Gastrocnemius medialis (tissue), 4 donors: ENCODE measurements around the gene EFS.

Experiments
- POLR2A ChIP-seq, 2 donors: fragments of 450-650 bp; IDR thresholded peaks; one replicate each; pipeline ENCODE4 v1.6.1; 2017; ENCODE audit warnings: antibody characterized with exemption in 2 of 2, mild to moderate bottlenecking in 2 of 2, moderate library complexity in 2 of 2
- TF ChIP-seq, protein P1 (sequence below), 5 experiments: fragments of 450-650 bp in 3 of 5; fragments of 200-600 bp in 2 of 5; sonication (generic) in 2 of 5; IDR thresholded peaks in 4 of 5; conservative IDR thresholded peaks in 1 of 5; 1 replicate in 4 of 5; 2 replicates in 1 of 5; pipeline ENCODE4 v1.5.1; 2016 to 2019; ENCODE audit warnings: antibody characterized with exemption in 5 of 5, mild to moderate bottlenecking in 3 of 5, moderate library complexity in 3 of 5

DNA sequence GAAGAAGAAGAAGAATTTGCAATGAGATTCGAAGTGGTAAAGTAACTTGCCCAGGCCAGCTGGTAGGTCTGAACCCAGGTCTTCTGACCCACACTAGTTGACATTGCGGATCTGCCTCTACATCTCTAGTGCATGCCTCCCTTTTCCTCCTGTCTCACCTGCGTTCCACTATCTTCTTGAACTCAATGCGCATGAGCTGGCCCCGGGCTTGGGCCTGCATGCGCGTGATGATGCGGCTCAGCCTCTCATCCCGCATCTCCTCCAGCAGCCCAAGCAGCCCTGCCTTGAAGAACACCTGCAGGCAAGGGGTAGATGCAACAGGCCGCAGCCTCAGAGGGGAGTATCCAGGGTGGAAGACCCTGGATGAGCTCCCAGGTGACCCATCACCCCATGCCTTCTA lies 31.2 kb upstream of the EFS start:
- TF ChIP-seq, protein P1, sequence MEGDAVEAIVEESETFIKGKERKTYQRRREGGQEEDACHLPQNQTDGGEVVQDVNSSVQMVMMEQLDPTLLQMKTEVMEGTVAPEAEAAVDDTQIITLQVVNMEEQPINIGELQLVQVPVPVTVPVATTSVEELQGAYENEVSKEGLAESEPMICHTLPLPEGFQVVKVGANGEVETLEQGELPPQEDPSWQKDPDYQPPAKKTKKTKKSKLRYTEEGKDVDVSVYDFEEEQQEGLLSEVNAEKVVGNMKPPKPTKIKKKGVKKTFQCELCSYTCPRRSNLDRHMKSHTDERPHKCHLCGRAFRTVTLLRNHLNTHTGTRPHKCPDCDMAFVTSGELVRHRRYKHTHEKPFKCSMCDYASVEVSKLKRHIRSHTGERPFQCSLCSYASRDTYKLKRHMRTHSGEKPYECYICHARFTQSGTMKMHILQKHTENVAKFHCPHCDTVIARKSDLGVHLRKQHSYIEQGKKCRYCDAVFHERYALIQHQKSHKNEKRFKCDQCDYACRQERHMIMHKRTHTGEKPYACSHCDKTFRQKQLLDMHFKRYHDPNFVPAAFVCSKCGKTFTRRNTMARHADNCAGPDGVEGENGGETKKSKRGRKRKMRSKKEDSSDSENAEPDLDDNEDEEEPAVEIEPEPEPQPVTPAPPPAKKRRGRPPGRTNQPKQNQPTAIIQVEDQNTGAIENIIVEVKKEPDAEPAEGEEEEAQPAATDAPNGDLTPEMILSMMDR (IDR thresholded peaks at IDR 0.05 in 4 of 5, conservative IDR thresholded peaks at IDR 0.05 in 1 of 5), result no peak
- TF ChIP-seq POLR2A (IDR thresholded peaks at IDR 0.05), result no peak
